Stimulated activated CD8-positive, alpha-beta memory T cell treated with anti-CD3 and anti-CD28 coated beads, Interleukin-12 subunit alpha, Interleukin-12 subunit beta, amount 100 ng/mL, for 1 hour (primary cell): ENCODE measurements around the gene PGM2L1.
"Not testable (repeated sequence)": the region's sequence is repeated elsewhere in the genome, so short reads cannot be mapped to it uniquely, and the experiment has no call there.

Experiments used
- DNase-seq: peaks from one replicate; pipeline ENCODE4 v3.0.0-alpha.2; 2020; ENCODE audit warnings: low read depth

Gene PGM2L1

DNA sequence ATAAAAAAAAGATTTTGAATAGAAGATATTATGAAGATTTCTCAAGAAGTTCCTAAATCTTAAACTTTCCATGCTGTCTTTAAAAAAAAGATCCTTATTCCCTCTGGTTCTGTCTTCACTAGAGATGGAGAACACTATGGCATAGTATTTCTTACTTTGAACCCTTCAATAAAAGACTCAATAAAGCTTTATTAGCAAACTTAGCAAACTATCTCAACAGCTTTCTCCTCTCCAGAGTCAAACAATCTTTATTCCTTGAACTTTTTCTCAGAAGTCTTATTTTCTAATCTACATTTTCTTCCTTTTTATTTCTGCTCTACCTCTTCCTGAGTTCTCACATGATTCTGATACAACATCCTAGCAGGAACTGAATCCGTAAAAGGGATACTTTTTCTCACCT lies 65.0 kb downstream of the PGM2L1 start:
- DNase-seq = no peak

DNA sequence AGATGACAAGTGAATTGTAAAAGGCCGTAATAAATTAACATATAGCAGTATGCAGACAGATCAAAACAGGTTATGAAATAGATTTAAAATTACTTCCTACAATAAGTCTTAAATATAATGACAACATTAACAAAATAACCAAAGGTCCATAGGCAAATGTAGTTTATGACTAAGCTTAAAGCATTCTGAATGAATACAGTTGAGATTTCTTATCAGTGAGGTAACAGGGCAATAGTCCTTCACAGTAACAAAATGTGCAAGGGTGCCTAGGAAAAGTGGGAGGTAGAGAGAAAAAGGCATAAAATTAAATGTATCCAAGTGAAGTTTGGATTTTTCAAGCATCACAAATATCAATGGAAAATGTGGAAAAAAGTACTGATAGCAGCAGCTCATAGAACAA lies 65.9 kb downstream of the PGM2L1 start:
- no peak for DNase-seq

DNA sequence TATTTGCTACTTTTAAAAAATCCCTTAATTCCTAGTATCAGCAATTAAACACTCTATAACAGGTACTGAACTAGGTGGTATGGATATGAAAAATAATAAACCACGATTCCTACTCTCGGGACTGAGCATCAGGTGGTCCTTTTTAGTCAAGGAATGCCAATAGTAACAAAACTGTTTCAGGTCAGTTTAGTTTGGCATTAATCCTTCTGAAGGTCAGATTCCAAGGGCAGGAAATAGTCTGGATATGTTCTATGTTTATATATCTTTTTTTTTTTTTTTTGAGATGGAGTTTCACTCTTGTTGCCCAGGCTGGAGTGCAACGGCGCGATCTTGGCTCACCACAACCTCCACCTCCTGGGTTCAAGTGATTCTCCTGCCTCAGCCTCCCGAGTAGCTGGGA lies 67.2 kb downstream of the PGM2L1 start:
- DNase-seq = not testable (repeated sequence)

DNA sequence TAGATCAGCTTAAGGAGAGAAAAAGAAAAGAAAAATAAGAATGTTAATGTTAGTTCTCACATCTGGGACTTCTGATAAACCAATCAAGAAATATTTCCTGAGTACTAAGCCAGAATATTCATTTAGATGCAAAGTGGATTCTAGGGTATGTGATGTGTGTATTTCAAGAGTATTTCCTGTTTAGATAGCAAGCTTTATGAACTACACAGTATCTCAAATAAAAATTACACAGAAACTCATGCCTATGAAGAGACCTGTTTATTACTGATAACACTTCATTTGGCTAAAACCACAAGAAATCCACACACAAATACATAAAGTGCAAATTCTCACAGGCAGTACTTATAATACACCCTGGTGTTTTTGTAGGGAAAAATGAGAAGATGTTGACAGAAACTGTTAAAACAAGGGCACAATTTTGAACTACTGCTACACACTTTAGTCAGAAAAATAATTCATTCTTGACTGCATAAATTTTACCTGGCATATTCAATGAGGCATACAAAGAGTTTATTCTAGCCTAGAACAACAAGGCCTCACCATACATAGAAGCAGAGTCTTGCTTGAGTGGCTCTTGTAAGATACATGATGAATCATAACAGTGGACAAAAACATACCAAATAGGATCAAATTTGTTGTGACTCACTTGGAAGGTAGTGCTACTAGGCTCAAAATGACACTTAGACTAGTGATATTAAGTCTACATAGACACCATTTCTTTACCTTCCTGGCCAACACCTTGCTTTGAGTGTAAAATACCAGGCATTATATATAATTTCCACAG lies 68.0 kb downstream of the PGM2L1 start:
- DNase-seq = no peak

DNA sequence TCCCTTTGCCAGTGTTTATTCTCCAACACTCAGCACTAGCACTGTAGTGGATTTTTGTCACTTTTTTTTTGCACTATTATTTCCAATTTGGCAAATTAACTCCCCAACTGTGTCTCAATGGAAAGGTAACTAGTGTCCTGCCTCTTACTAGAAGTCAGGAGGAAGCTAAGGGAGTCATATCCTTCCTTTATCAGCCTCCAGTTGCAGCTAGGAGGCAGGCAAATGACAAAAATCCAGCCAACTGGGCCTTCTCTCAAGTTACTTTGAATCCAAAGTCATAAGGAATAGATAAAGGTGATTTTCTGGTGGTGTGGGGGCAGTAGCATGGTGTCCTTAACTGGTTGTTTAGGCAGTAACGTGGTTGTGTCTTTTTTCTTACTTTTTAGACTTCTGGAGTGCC lies 71.2 kb downstream of the PGM2L1 start:
- DNase-seq = no peak

DNA sequence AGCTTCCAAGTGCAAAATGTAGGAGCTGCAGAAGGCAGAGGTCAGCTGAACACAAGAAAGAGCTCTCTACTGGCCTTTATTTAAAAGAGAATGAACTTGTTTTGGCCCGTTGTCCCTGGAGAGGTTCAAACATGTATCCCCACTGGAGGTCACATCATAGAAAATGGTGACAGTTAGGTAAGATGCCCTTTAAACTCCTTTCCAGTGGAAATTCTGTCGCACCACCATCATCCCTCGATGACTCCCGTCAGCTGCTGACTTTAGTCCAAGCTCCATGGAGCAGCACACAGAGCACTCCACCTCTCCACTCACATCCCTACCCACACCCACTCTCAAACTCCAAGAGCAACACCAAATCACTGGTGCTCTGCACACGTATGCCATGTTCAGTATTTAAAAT lies 71.6 kb downstream of the PGM2L1 start:
- DNase-seq = no peak

DNA sequence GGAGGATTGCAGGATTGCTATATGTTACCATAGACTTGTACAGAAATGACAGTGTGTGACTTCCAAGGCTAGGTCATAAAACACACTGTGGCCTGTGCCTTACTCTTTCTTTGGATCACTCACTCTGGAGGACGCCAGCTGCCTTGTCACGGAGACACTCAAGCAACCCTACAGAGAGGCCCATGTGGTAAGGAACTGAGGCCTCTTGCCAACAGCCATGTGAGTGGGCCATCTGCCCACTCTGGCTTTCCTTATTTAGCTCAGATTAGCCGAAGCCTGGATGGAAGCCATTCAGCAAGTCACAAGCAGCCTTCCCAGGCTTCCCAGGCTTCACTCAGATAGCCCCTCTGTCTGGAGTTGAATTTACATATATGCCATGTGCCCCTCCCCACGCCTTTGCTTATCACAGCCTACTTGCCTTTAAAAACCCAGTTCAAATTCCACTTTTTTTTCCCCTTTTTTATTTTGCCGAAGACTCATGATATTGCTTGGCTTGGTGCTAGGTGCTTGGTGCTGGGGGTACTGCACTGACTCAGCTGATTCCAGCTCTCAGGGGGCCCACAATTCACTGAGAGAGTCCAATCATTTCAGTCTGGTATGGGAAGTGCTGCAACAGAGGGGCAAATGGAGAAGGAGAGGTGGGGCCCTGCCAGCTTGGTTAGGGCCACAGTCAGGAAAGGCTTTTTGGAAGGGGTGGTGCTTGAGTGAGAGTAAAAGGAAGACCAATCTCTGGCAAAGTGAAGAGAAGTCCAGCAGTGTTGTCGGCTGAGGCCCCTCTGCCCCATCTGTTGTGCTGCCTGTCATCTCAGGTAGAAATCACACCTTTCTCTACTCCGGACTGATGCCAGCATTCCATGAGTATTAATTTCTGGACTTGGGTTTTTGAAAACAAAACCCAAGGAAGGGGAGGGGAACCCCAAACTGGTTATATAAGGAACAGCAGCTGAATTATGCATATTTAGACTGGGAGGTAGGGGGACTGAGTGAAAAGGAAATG lies 72.3 kb downstream of the PGM2L1 start:
- DNase-seq = no peak

DNA sequence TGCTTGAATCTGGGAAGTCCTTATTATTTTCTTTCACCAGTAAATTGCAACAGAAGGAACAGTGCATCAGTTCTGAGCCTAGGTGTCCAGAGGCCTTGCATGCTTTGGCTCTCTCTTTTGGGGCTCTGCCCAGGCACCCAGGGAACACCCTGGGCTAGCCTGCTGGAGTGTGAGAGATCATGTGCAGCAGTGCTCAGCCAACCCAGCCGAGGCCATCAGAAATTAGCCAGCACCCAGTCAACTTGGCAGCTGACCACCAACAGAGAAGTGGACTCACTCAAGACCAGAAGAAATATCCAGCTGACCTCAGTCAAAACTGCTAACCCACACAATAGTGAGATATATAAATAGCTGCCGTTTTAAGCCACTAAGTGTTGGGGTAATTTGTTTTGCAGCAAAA lies 75.6 kb downstream of the PGM2L1 start:
- no peak for DNase-seq

DNA sequence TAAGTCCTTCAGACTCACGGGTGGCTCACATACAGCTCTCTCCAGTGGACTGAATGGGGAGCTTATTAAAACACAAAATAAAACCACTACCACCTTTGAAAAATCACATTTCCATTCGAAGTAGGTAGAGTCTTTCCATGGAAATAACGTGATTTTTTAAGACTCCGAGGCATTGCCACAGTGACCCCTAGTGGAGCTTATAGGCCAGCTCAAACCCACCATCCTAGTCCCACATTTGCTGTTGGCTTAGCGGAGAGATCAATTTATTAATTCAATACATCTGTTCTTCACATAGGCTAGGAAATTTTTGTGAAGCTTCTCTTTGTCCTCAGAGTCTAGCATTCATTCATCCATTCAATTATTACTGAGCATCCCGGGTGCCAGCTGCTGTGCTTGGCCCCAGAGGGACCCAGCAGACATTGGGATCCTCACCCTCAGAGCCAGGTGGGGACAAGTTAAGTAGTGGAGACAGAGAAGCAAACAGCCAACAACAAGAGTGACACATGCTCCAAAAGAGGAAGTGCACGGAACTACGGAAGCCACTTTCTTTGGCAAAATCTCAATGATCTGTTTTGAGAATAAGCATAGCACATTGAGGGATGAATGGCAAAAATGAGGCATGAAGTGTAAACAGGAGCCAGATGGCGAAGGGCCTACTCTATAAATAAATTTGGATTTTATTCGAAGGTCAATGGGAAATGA lies 76.6 kb downstream of the PGM2L1 start:
- DNase-seq = no peak

DNA sequence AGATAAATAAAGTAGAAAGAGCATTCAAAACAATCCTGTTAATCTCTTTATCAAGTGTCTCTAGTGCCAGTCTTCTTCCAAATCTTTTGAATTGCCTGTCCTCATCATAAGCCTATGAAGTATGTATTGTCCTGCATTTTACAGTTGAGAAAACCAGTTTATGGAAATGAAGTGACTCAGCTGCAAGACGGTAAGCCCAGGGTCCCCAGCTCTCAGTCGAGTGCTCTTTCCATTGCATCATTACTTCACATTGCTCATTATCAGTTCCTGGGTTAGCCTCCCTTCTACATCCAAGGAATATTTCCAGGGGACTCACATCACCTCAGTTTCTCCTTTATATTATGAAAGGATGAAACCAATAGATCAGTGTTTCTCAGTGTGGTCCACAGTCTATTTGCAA lies 77.7 kb downstream of the PGM2L1 start:
- DNase-seq = no peak

DNA sequence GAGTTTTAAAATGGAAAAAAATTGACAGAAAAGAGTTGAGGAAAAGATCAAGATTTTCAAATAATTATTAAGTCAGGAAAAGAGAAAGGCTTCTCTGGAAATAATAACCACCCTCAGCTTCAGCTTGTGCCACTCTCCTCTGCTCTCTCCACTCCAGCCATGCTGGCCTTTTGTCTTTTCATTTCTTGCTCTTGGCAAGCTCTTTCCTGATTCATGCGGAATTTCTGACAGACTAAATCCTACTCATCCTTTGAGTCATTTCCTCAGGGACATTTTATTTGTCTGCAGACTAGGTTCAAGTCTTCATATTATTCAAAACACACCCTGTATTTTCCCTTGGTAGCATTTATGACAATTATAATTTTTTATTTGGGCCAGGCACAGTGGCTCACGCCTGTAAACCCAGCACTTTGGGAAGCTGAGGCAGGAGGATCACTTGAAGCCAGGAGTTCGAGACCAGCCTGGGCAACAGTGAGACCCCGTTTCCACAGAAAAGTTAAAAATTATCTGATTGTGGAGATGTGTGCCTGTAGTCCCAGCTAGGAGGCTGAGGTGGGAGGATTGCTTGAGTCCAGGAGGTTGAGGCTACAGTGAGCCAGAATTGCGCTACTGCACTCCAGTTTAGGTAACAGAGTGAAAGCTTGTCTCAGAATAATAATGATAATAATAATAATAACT lies 79.0 kb downstream of the PGM2L1 start:
- DNase-seq = no peak

DNA sequence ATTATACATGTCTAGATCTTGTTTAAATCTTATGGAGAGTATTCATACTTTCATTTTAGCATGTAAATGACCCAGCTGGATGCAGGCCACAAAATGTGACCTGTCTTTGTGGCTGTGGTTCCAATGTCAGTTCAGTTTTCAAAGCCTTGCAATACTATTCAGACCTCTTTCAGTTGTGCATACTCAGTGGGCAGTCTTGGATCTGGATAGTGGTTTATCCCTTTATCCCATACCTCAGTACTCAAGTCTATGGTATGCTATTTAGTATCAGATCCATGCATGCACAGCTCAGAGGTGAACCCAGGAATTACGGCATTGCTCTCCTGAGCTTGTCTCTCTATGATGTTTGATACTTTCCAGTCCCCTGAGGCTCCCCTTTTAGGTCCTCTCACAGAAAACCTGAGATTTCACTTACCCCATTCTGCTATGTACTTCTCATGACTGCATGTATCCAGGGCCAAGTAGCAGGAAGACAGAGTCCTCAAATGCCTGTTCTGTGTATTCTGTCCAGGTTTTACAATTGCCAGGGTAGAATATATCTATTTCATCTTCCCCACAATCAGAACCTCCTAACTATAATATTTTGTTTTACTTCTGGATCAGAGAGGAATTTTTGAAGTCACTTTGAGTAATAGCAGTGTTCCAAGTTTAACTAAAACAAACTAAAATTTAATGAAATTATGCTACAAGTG lies 79.8 kb downstream of the PGM2L1 start:
- no peak for DNase-seq

DNA sequence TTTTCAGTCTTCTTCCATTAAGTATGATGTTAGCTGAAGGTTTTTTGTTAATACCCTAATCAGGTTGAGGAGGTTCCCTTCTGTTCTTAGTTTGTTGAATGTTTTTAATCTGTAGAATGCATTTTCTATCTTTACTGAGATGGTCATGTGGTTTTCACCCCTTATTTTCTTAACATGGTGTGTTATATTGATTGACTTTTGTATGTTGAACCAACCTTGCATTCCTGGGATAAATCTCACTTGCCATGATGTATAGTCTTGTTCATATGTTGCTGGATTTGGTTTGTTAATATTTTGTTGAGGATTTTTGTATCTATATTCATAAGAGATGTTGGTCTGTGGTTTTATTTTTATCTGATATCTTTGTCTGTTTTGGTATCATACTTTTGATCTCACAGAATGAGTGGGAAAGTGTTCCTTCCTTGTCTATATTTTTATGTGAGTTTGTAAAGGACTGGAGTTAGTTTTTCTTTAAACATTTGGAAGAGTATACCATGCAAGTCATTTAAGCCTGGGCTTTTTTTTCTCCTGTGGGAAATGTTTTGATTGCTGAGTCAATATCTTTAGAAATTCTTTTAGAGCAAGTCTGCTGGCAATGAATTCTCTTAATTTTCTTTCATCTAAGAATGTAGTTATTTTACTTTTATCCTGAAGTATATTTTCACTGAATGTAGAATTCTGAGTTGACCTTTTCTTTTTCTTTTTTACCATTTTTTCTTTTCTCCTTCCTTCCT lies 81.3 kb downstream of the PGM2L1 start:
- no peak for DNase-seq

DNA sequence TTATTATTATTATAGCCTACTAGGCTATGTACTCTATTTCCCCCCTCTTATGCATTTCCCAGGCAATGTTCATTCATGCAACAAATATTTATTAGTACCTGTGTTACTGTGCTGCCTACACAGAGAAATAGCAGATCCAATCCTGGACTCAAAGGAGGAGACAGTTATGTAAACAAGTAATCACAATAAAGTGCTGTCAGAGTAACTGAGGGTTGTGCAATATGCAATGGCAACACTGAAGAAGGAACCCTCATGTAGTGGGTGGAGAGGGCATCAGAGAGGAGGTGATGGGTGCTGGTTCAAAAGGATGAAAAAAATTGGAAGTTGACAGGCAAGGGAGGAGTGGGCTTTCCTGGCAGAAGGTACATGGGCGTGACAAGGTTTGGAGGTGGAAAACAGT lies 85.9 kb downstream of the PGM2L1 start:
- DNase-seq = no peak

DNA sequence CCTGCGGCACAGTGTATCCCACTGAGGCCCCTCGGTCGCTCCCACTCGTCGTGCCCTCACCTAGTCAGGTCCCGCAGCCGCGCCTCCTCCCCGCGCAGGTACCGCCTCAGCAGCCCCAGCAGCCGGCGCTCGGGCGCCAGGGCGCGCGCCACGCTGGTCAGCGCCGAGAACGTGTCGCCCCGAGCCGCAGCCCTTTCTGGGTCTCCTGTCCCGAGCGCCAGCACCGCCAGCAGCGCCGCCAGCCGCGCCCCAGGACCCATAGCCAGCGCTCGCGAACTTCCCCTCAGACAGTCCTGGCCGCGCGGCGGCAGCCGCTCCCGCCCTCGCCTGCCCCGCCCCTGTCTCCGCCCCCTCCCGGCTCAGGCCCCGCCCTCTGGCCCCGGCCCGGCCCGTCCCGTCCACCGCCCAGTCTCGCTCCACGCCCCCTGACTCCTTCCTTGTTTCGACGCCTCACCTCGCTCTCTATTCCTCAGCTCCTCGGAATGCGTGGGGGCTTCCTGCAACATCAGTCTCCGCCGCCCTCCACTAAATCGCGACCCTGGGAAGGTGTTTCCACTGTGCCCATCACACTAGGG lies 86.8 kb downstream of the PGM2L1 start, which contains the start of gene P4HA3:
Gene P4HA3, minus strand, starts transcription at position 289 of the 575 bp plus-strand sequence. Its CDS starts 29 bp downstream, at position 260.
- peak; percentile 12 for DNase-seq

DNA sequence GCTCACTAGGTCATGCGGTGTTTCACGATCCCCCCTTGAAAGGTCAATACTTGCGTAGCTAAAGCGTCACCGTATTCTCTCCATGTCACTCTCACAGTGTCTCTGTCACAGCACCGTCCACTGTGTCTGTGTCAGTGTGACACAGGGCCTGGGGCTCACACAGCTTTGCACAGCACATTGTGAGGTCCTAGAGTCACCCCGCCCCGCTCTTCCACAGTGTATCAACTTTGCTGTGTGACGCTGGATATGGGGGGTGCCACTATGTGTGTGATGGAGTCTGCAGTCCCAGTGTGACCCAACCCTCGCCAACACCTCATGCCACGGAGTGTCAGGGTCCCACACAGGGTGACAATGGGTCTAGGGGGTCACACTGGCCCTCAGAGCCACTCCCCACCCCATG lies 87.4 kb downstream of the PGM2L1 start:
- no peak for DNase-seq

DNA sequence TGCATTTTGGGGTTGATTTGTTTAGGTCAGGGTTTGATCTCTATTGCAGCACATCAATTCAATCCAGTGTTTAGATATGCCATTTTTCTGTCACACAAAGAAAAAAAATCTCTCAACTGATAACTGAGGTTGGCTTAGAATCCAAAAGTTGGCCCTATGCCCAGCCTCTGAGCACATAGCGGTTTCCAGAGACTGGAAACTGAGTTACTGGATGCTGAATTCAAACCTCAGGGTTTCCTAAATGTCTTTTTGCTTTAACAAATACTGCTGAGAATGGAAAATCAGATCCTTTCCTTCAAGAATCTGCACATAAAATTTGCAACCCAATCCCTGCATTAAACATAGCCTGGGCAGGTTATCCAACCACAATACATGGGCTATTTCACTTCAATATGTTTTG lies 90.8 kb downstream of the PGM2L1 start:
- no peak for DNase-seq

DNA sequence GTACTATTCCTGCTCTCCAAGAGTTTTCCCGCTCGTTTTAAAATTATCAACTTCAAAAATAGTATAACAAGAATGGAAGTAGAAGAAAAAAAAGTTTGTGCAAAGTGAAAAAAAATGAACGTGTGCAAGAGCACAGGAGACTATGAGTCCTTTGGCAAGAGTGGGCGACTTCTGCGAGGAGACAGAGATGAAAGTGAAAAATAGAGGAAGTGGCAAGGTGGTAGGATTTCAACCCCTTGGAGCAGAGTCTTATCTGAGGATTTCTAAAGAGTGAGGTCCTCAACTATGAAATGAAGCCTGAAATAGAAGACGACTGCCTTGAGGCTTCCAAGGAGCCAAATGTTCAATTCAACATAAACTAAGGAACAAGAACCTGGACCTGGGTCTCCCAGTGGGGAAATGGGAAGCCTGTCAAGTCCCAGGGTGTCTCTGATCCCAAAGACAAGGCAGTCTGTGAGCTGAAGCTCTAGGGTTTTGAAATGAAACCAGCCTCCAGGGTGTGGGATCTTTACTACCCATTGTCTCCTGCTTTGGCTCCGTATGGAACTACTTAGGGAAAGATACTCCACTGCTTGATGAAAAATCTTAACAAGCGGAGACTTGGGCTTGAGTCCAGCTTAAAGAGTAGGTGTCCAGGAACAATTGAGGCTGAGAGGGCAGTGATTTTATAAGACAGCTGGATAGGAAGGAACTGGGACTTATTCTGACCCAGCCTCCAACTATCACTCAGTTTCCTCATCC lies 91.6 kb downstream of the PGM2L1 start:
- no peak for DNase-seq

DNA sequence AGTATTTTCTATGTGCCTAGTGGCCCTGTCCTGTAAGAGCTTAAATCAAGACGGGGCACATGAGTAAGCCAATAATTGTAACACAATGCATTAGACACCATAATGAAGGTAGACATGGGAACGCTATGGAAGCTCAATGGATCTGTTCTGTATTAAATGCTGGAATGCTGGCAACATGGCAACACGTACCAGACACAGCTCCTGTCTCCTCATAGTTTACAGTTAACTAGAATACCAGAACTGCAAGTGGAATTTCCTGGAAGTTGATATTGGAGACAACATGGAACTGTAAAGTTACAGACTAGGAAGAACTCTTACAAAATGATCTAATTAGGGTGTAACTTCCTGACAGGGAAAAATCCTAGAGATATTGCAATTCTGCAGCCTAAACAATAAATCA lies 99.2 kb downstream of the PGM2L1 start:
- DNase-seq = no peak
